Smooth muscle cell (in vitro differentiated cells): ENCODE measurements around the gene NOC4L. TPM values are rescaled to one million over a fixed set of nuclear protein-coding genes. Genes with fewer than 3 reads are reported as not detected.

Experiments used
- DNase-seq: peaks from one replicate; lab custom pipeline; 2025; ENCODE audit not compliant: unreplicated experiment; lab: John Stamatoyannopoulos, UW
- H2AFZ ChIP-seq: fragments of 200-600 bp; sonication (generic); 2 replicates; pipeline ENCODE4 v1.6.0; 2016; ENCODE audit warnings: antibody characterized with exemption, low read depth, mild to moderate bottlenecking
- H3F3A ChIP-seq: fragments of 200-600 bp; sonication (generic); 2 replicates; pipeline ENCODE4 v1.6.0; 2017; ENCODE audit warnings: antibody characterized with exemption, low read depth
- H3K27ac ChIP-seq: fragments of 200-600 bp; sonication (generic); 2 replicates; pipeline ENCODE4 v1.5.1; 2016; ENCODE audit warnings: low read depth, mild to moderate bottlenecking
- H3K27me3 ChIP-seq: fragments of 200-600 bp; sonication (generic); 2 replicates; pipeline ENCODE4 v1.6.1; 2016; ENCODE audit warnings: low read depth, mild to moderate bottlenecking
- H3K36me3 ChIP-seq: fragments of 200-600 bp; sonication (generic); 2 replicates; pipeline ENCODE4 v1.5.1; 2016; ENCODE audit warnings: low read depth
- H3K4me1 ChIP-seq: fragments of 200-600 bp; sonication (generic); 2 replicates; pipeline ENCODE4 v1.5.1; 2016; ENCODE audit warnings: low read depth
- H3K4me2 ChIP-seq: fragments of 200-600 bp; sonication (generic); 2 replicates; pipeline ENCODE4 v1.6.0; 2016; ENCODE audit warnings: mild to moderate bottlenecking
- H3K4me3 ChIP-seq: fragments of 200-600 bp; sonication (generic); 2 replicates; pipeline ENCODE4 v1.5.1; 2016; ENCODE audit warnings: mild to moderate bottlenecking
- H3K79me2 ChIP-seq: fragments of 200-600 bp; sonication (generic); 2 replicates; pipeline ENCODE4 v1.6.0; 2016; ENCODE audit warnings: low read depth, mild to moderate bottlenecking
- H3K9ac ChIP-seq: fragments of 200-600 bp; sonication (generic); 2 replicates; pipeline ENCODE4 v1.6.0; 2016; ENCODE audit warnings: low read depth
- H3K9me3 ChIP-seq: fragments of 200-600 bp; sonication (generic); replicated peaks from 2 replicates; pipeline ENCODE4 v1.5.1; 2016; ENCODE audit warnings: low read depth
- H4K20me1 ChIP-seq: fragments of 200-600 bp; sonication (generic); 2 replicates; pipeline ENCODE4 v1.6.0; 2016; ENCODE audit warnings: low read depth
- CTCF ChIP-seq: fragments of 200-600 bp; sonication (generic); IDR thresholded peaks from 2 replicates; pipeline ENCODE4 v1.5.1; 2017; ENCODE audit warnings: borderline replicate concordance, mild to moderate bottlenecking, antibody characterized with exemption; ENCODE audit not compliant: insufficient read depth, poor library complexity, severe bottlenecking
- WGBS: methylation state at CpG from one replicate; pipeline ENCODE4 v1.1.7; 2016; ENCODE audit warnings: low lambda C conversion rate; 5-methylcytosine and 5-hydroxymethylcytosine counted together
- polyA plus RNA-seq: library from polyadenylated mRNA; unstranded; fragments of >200 nt; fragmentation: Nextera tagmentation; extraction: Ambion mirVana; gene quantifications from 2 replicates; pipeline ENCODE4 v1.2.1, GENCODE V29; 2016
- total RNA-seq: library from RNA; depleted of rRNA; stranded (reverse); fragments of >200 nt; gene quantifications from 2 replicates; pipeline ENCODE4 v1.2.3, GENCODE V29; 2014

The NOC4L gene
- total and polyA plus RNA-seq, 2 experiments from 2014 or later: 9.8 to 39.9 TPM

- no peaks in the 10 kb centered on the region for H3K27me3 ChIP-seq
- no peaks in the 10 kb centered on the region for H3K79me2 ChIP-seq
- H3K36me3 ChIP-seq: no peaks in the 10 kb centered on the region
- no peaks in the 10 kb centered on the region for H4K20me1 ChIP-seq
- no peaks in the 10 kb centered on the region for H3K9me3 ChIP-seq
- H2AFZ ChIP-seq: peak overlapping the region; percentile 80
- peak overlapping the region; percentile 89 for H3K4me2 ChIP-seq
- DNase-seq: no peak
- peak overlapping the region; percentile 21 for H3K9ac ChIP-seq
- peaks cover 12% of the 10 kb centered on the region for H3K4me1 ChIP-seq
- 44% methylated on average over 59 of the region's 59 CpGs for WGBS
- H3K4me3 ChIP-seq: peak overlapping the region; percentile 48
- H3K27ac ChIP-seq: no peak overlapping the region
- no peak for TF ChIP-seq CTCF
- no peaks in the 10 kb centered on the region for H3F3A ChIP-seq
Observed at GRCh38 chr12:132190012-132190755, 45.9 kb downstream of the NOC4L start.

GRCh38 chr12:132190834-132191500 is 46.7 kb downstream of the NOC4L start:
- no peak overlapping the region for H3K9ac ChIP-seq
- no peaks in the 10 kb centered on the region for H4K20me1 ChIP-seq
- WGBS: 89% methylated on average over 27 of the region's 30 CpGs

GRCh38 chr12:132191715-132192553 is 47.7 kb downstream of the NOC4L start:
- Histone ChIP-seq H3F3A (no peaks in the 10 kb centered on the region), H3K27ac (no peak overlapping the region), H3K36me3 (no peaks in the 10 kb centered on the region), H2AFZ (no peak overlapping the region), H3K4me3 (no peak overlapping the region), H3K27me3 (no peaks in the 10 kb centered on the region), H3K9ac (no peak overlapping the region), H3K4me1 (peaks cover 12% of the 10 kb centered on the region), H3K4me2 (no peak overlapping the region), H4K20me1 (no peaks in the 10 kb centered on the region), H3K9me3 (no peaks in the 10 kb centered on the region), H3K79me2 (no peaks in the 10 kb centered on the region)
- WGBS: 88% methylated on average over 31 of the region's 31 CpGs
- DNase-seq: no peak
- no peak for TF ChIP-seq CTCF

More at GRCh38 chr12:132190834-132191500, 46.7 kb downstream of the NOC4L start:
- no peak for TF ChIP-seq CTCF
- no peaks in the 10 kb centered on the region for H3K79me2 ChIP-seq
- H3K36me3 ChIP-seq: no peaks in the 10 kb centered on the region
- H3K27me3 ChIP-seq: no peaks in the 10 kb centered on the region
- peaks cover 12% of the 10 kb centered on the region for H3K4me1 ChIP-seq
- no peaks in the 10 kb centered on the region for H3F3A ChIP-seq
- no peak overlapping the region for H3K4me2 ChIP-seq
- no peak overlapping the region for H3K27ac ChIP-seq
- H3K4me3 ChIP-seq: no peak overlapping the region
- no peak for DNase-seq
- no peak overlapping the region for H2AFZ ChIP-seq
- no peaks in the 10 kb centered on the region for H3K9me3 ChIP-seq
